Measurements from ENCODE around the gene MPO. TPM values are rescaled to one million over a fixed set of nuclear protein-coding genes. Genes with fewer than 3 reads are reported as not detected.
A peak's percentile ranks its signal among the peaks of the same experiment; 100 is the strongest.

Gene MPO
- total and polyA plus RNA-seq, 9 of the 15 experiments (the other 6 are each of a cell fraction or from before 2014, with no cell fraction given), result 0.04 to 0.47 (median 0.39) TPM; not detected in 6

DNA sequence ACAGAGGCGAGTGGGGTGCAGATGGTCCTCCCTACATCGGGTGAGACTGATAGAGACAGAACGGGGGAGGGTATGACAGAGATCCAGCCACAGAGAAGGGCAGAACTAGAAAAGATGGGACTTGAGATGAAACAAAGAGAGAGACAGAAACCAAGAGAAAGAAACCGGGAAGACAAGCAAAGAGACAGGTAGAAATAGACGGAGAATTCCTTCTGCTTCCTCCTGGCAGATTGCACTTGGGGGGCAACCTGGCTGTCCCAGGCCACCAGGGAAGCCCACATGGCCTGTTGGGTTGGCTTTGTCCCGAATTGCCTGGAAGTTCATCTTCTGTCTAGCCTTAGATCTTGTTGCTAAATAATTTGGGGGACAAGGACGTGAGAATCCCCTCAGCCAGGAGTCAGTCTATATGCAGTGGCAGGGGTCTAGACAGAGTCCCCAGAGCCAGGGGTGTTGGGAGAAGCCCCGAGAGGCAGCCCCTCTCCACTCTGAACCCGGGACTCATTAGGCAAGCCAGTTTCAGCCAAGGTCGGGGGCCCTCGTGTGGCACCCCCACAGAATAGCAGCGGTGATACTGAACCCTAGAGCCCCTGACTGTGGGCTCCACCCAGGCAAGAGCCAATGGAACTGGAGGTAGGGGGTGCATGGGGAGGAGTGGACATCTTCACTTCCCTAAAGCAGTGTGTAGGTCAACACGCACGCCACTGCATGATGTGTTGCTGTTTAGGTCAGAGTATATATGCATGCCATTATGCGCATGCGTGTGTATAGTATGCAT, 48.5 kb upstream of the MPO start (continued):
- TF ChIP-seq SMAD1 (IDR thresholded peaks at IDR 0.05; ENCODE audit: low read depth, low read length, partially characterized antibody) (peak; percentile 84), SRSF3 (IDR thresholded peaks at IDR 0.05; ENCODE audit: insufficient read depth, low read length) (no peak), RAD21 (CRISPR knock-in tag; conservative IDR thresholded peaks at IDR 0.05 in 1 of 2, IDR thresholded peaks at IDR 0.05 in 1 of 2) (peak; percentile 48 to 56), FOS (IDR thresholded peaks at IDR 0.05; ENCODE audit: extremely low read depth, insufficient read length) (no peak), ELF1 (tag; IDR thresholded peaks at IDR 0.05) (no peak), ZSCAN29 (IDR thresholded peaks at IDR 0.05) (peak; percentile 59; the same call in 1 of the 2 replicates), ZEB2 (IDR thresholded peaks at IDR 0.05) (no peak), CBFB (CRISPR knock-in tag; IDR thresholded peaks at IDR 0.05) (peak; percentile 85; the same call in 1 of the 2 replicates), CBX3 (IDR thresholded peaks at IDR 0.05; ENCODE audit: borderline replicate concordance in 1 of 2, low read length in 2 of 2) (peak in 1 of 2 experiments; percentile 22; a peak in 2 of 3 replicates), HNRNPUL1 (IDR thresholded peaks at IDR 0.05; ENCODE audit: low read length) (peak; percentile 59; the same call in 1 of the 2 replicates), PHF20 (IDR thresholded peaks at IDR 0.05; ENCODE audit: partially characterized antibody) (peak; percentile 47), ZNF696 (CRISPR knock-in tag; conservative IDR thresholded peaks at IDR 0.05) (peak; percentile 71; the same call in 1 of the 2 replicates)
- TF ChIP-seq, protein P1, sequence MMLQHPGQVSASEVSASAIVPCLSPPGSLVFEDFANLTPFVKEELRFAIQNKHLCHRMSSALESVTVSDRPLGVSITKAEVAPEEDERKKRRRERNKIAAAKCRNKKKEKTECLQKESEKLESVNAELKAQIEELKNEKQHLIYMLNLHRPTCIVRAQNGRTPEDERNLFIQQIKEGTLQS (IDR thresholded peaks at IDR 0.05), result no peak
- TF ChIP-seq, protein P1 (CRISPR knock-in tag; conservative IDR thresholded peaks at IDR 0.05), result no peak
- TF ChIP-seq, protein P2, sequence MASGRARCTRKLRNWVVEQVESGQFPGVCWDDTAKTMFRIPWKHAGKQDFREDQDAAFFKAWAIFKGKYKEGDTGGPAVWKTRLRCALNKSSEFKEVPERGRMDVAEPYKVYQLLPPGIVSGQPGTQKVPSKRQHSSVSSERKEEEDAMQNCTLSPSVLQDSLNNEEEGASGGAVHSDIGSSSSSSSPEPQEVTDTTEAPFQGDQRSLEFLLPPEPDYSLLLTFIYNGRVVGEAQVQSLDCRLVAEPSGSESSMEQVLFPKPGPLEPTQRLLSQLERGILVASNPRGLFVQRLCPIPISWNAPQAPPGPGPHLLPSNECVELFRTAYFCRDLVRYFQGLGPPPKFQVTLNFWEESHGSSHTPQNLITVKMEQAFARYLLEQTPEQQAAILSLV (tag; IDR thresholded peaks at IDR 0.05), result no peak
- TF ChIP-seq, protein P3, sequence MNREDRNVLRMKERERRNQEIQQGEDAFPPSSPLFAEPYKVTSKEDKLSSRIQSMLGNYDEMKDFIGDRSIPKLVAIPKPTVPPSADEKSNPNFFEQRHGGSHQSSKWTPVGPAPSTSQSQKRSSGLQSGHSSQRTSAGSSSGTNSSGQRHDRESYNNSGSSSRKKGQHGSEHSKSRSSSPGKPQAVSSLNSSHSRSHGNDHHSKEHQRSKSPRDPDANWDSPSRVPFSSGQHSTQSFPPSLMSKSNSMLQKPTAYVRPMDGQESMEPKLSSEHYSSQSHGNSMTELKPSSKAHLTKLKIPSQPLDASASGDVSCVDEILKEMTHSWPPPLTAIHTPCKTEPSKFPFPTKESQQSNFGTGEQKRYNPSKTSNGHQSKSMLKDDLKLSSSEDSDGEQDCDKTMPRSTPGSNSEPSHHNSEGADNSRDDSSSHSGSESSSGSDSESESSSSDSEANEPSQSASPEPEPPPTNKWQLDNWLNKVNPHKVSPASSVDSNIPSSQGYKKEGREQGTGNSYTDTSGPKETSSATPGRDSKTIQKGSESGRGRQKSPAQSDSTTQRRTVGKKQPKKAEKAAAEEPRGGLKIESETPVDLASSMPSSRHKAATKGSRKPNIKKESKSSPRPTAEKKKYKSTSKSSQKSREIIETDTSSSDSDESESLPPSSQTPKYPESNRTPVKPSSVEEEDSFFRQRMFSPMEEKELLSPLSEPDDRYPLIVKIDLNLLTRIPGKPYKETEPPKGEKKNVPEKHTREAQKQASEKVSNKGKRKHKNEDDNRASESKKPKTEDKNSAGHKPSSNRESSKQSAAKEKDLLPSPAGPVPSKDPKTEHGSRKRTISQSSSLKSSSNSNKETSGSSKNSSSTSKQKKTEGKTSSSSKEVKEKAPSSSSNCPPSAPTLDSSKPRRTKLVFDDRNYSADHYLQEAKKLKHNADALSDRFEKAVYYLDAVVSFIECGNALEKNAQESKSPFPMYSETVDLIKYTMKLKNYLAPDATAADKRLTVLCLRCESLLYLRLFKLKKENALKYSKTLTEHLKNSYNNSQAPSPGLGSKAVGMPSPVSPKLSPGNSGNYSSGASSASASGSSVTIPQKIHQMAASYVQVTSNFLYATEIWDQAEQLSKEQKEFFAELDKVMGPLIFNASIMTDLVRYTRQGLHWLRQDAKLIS (CRISPR knock-in tag; IDR thresholded peaks at IDR 0.05), result peak; percentile 20; the same call in 1 of the 2 replicates
- TF ChIP-seq, protein P4, sequence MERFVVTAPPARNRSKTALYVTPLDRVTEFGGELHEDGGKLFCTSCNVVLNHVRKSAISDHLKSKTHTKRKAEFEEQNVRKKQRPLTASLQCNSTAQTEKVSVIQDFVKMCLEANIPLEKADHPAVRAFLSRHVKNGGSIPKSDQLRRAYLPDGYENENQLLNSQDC (CRISPR knock-in tag; IDR thresholded peaks at IDR 0.05), result 0 out of 2 replicates have a peak, but pooled peaks have one; percentile 10
- TF ChIP-seq, protein P5, sequence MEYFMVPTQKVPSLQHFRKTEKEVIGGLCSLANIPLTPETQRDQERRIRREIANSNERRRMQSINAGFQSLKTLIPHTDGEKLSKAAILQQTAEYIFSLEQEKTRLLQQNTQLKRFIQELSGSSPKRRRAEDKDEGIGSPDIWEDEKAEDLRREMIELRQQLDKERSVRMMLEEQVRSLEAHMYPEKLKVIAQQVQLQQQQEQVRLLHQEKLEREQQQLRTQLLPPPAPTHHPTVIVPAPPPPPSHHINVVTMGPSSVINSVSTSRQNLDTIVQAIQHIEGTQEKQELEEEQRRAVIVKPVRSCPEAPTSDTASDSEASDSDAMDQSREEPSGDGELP (CRISPR knock-in tag; IDR thresholded peaks at IDR 0.05; ENCODE audit: borderline replicate concordance), result peak; percentile 56
